Measurements from ENCODE around the gene ELMO1. TPM values are rescaled to one million over a fixed set of nuclear protein-coding genes. Genes with fewer than 3 reads are reported as not detected.

Gene ELMO1
- total and polyA plus RNA-seq, 4 donors, result 10.1 to 183 (median 34.4) TPM

DNA sequence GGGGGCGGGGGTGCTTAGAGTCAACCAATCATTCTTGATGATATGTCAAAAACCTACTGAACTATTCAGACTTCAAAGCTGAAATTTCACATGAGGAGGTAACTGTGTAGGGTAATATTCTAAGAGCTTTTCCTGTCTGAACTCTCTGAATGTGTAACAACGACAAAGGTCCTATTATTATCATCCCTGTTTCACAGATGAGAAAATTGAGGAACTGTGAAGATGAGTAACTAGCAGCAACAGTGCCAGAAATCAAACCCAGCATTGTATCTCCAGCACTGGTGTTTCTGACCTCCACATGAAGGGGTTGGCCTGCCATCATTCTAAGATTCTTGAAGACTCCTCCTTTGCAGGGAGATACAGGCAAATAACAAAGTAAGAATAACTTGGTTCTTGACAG, 429.7 kb downstream of the ELMO1 start:
- peaks cover 0 to 2% (median 0%) of the 10 kb centered on the region in 4 donors for H3K9me3 ChIP-seq (ENCODE audit: control insufficient read depth in 4 of 4, insufficient read depth in 3 of 4, low read length in 3 of 4)
- no peaks in the 10 kb centered on the region for H3K36me3 ChIP-seq (ENCODE audit: control insufficient read depth in 4 of 4, insufficient read depth in 4 of 4, low read length in 4 of 4)
- no peak overlapping the region for H3K4me3 ChIP-seq
- 84 to 92% methylated on average over 2 of the region's 2 CpGs for WGBS, 2 donors
- peaks cover 0 to 6% (median 0%) of the 10 kb centered on the region in 5 donors for H3K4me1 ChIP-seq (ENCODE audit: control insufficient read depth in 5 of 5, insufficient read depth in 5 of 5, low read length in 5 of 5)
- H3K9ac ChIP-seq (ENCODE audit: insufficient read depth in 1 of 2, low read length in 2 of 2), result no peak overlapping the region
- no peak overlapping the region for H3K27ac ChIP-seq (ENCODE audit: low read depth in 1 of 2, low read length in 1 of 2)
- TF ChIP-seq, protein P1, sequence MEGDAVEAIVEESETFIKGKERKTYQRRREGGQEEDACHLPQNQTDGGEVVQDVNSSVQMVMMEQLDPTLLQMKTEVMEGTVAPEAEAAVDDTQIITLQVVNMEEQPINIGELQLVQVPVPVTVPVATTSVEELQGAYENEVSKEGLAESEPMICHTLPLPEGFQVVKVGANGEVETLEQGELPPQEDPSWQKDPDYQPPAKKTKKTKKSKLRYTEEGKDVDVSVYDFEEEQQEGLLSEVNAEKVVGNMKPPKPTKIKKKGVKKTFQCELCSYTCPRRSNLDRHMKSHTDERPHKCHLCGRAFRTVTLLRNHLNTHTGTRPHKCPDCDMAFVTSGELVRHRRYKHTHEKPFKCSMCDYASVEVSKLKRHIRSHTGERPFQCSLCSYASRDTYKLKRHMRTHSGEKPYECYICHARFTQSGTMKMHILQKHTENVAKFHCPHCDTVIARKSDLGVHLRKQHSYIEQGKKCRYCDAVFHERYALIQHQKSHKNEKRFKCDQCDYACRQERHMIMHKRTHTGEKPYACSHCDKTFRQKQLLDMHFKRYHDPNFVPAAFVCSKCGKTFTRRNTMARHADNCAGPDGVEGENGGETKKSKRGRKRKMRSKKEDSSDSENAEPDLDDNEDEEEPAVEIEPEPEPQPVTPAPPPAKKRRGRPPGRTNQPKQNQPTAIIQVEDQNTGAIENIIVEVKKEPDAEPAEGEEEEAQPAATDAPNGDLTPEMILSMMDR (IDR thresholded peaks at IDR 0.05; ENCODE audit: control extremely low read depth, extremely low read depth), result no peak
- H3K27me3 ChIP-seq (ENCODE audit: control insufficient read depth in 3 of 3, insufficient read depth in 3 of 3, low read length in 2 of 3), result no peaks in the 10 kb centered on the region
- DNase-seq (no peak), ATAC-seq (ENCODE audit: insufficient read depth, low FRiP score) (no peak)

DNA sequence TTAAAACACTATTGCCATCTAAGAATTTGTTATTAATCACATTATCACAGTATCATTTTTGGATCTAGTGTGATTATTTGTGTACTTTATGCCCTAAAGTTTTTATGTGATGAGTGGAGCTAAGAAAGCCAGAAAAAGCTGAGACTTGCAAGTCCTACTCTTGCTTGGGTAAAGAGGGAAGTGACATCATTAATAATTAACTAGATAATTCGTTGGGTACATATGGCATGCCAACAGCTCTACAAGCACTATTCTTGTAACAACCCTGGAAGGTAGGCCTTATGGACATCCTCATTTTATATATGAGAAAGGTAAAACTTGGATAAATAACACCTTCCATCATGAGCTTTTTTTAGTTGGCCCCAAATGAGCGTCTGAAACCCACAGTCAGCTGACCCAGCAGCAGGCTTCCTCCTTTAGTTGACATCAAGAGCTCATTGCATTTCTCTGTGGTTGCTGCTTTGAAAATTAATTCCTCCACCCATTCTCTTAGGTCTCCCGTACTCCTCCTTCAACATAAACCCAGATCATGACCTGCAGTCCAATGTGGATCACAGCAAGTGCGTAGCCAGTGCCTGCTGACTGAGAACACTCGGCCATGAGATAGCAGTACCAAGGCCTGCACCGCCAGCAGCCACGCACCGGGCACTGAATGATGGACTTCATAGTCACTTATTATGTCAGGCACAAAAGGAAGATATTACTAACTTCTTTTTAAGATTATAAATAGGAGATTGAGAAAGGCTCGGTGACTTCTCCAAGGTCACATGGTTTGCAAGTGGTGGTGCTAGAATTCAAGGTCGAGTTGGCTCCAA, 432.4 kb downstream of the ELMO1 start:
- peaks cover 0 to 2% (median 0%) of the 10 kb centered on the region in 4 donors for H3K9me3 ChIP-seq (ENCODE audit: control insufficient read depth in 4 of 4, insufficient read depth in 3 of 4, low read length in 3 of 4)
- TF ChIP-seq, protein P1 (IDR thresholded peaks at IDR 0.05; ENCODE audit: control extremely low read depth, extremely low read depth), result no peak
- no peak overlapping the region for H3K27ac ChIP-seq (ENCODE audit: low read depth in 1 of 2, low read length in 1 of 2)
- ATAC-seq (ENCODE audit: insufficient read depth, low FRiP score) (no peak), DNase-seq (peak in 1 of 3 donors; percentile 40)
- no peak overlapping the region for H3K4me3 ChIP-seq
- no peaks in the 10 kb centered on the region for H3K27me3 ChIP-seq (ENCODE audit: control insufficient read depth in 3 of 3, insufficient read depth in 3 of 3, low read length in 2 of 3)
- H3K4me1 ChIP-seq (ENCODE audit: control insufficient read depth in 5 of 5, insufficient read depth in 5 of 5, low read length in 5 of 5), result peaks cover 0 to 6% (median 0%) of the 10 kb centered on the region in 5 donors
- H3K9ac ChIP-seq (ENCODE audit: insufficient read depth in 1 of 2, low read length in 2 of 2), result no peak overlapping the region
- 77 to 81% methylated on average over 10 of the region's 10 CpGs for WGBS, 2 donors
- peaks cover 0 to 6% (median 3%) of the 10 kb centered on the region in 4 donors for H3K36me3 ChIP-seq (ENCODE audit: control insufficient read depth in 4 of 4, insufficient read depth in 4 of 4, low read length in 4 of 4)

DNA sequence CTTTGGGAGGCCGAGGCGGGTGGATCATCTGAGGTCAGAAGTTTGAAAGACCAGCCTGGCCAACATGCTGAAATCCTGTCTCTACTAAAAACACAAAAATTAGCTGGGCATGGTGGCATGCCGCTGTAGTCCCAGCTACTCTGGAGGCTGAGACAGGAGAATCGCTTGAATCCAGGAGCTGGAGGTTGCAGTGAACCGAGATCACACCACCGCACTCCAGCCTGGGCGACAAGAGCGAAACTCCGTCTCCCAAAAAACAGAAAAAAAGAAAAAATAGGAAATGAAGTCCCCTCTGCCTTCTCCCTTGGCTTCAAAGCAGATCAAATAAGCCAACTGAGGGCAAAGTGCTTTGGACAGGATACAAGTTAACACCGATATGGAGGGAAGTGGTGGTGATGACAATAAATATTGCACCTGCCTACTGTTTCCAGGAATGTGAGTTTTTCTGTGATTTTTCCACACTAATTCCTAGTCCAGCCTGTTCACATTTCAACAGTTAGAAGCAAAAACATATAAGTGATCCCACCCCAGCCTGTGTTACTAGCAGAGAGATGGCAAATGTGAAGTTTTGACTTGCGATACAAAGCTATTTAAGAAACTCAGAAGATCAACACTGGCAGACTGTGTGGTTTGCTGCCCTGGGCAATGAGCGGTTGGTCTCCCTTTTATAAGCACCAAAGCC, 433.2 kb downstream of the ELMO1 start:
- ATAC-seq (ENCODE audit: insufficient read depth, low FRiP score) (no peak), DNase-seq (no peak)
- no peak overlapping the region for H3K9ac ChIP-seq (ENCODE audit: insufficient read depth in 1 of 2, low read length in 2 of 2)
- peaks cover 0 to 6% (median 0%) of the 10 kb centered on the region in 5 donors for H3K4me1 ChIP-seq (ENCODE audit: control insufficient read depth in 5 of 5, insufficient read depth in 5 of 5, low read length in 5 of 5)
- H3K9me3 ChIP-seq (ENCODE audit: control insufficient read depth in 4 of 4, insufficient read depth in 3 of 4, low read length in 3 of 4), result peaks cover 0 to 2% (median 0%) of the 10 kb centered on the region in 4 donors
- no peaks in the 10 kb centered on the region for H3K27me3 ChIP-seq (ENCODE audit: control insufficient read depth in 3 of 3, insufficient read depth in 3 of 3, low read length in 2 of 3)
- no peak overlapping the region for H3K4me3 ChIP-seq
- 94 to 95% methylated on average over 12 of the region's 12 CpGs for WGBS, 2 donors
- peaks cover 0 to 6% (median 3%) of the 10 kb centered on the region in 4 donors for H3K36me3 ChIP-seq (ENCODE audit: control insufficient read depth in 4 of 4, insufficient read depth in 4 of 4, low read length in 4 of 4)
- TF ChIP-seq, protein P1 (IDR thresholded peaks at IDR 0.05; ENCODE audit: control extremely low read depth, extremely low read depth), result no peak
- H3K27ac ChIP-seq (ENCODE audit: low read depth in 1 of 2, low read length in 1 of 2), result no peak overlapping the region

All from lung (tissue), 12 donors.